Psoas muscle (tissue), 8 donors: ENCODE results near the gene PDP2. TPM values are rescaled to one million over a fixed set of nuclear protein-coding genes. Genes with fewer than 3 reads are reported as not detected.

Experiments used
- ATAC-seq, 4 donors: fragments of 200-7000 bp; cut with Tn5 transposase; one replicate each; pipeline ENCODE4 v1.9.1; 2020; ENCODE audit warnings: moderate library complexity in 3 of 4, mild to moderate bottlenecking in 2 of 4
- DNase-seq, 2 donors: peaks; one replicate each; pipeline ENCODE4 v3.0.0-alpha.2; 2020
- H3K27ac ChIP-seq: fragments of 200-600 bp; one replicate; pipeline ENCODE4 v1.8.0; 2022
- H3K27me3 ChIP-seq, 3 donors: fragments of 200-600 bp in 1 of 3; one replicate each; pipeline versions ENCODE4 v1.6.1 to v1.8.0; 2013 to 2022; ENCODE audit warnings: low read length in 2 of 3, mild to moderate bottlenecking in 2 of 3, moderate library complexity in 1 of 3; ENCODE audit not compliant: insufficient read depth in 3 of 3
- H3K36me3 ChIP-seq, 2 donors: fragments of 200-600 bp in 1 of 2; one replicate each; pipeline versions ENCODE4 v1.6.1 to v1.8.0; 2013 to 2022; ENCODE audit warnings: low read depth in 1 of 2, mild to moderate bottlenecking in 1 of 2, moderate library complexity in 1 of 2; ENCODE audit not compliant: insufficient read depth in 1 of 2
- H3K4me1 ChIP-seq: fragments of 200-600 bp; one replicate; pipeline ENCODE4 v1.8.0; 2022
- H3K4me3 ChIP-seq: fragments of 200-600 bp; one replicate; pipeline ENCODE4 v1.8.0; 2022; ENCODE audit warnings: mild to moderate bottlenecking
- H3K9me3 ChIP-seq: fragments of 200-600 bp; one replicate; pipeline ENCODE4 v1.8.0; 2022
- WGBS, 3 donors: extraction: QIAGEN DNeasy Blood & Tissue Kit; methylation state at CpG; one replicate each; pipeline versions ENCODE4 v1.1.6 to v1.1.7; 2013; 5-methylcytosine and 5-hydroxymethylcytosine counted together
- intact Hi-C, 2 donors: fragments of 100-400 bp; cut with DNase I; formaldehyde crosslinking; loops; one replicate each; pipeline versions ENCODE4 v1.11.0 to v1.14.2; 2022
- polyA plus RNA-seq, 3 donors: library from polyadenylated mRNA; stranded (reverse); fragments of 200-250 nt; gene quantifications; one replicate each; pipeline ENCODE4 v1.2.3, GENCODE V29; 2013
- total RNA-seq, 4 donors: library from RNA; stranded (reverse); fragmentation: NEBNext Ultra II Directional in 2 of 4; extraction: Animal tissue kit (Norgen Biotek cat#: 25700) in 2 of 4; gene quantifications; one replicate each; pipeline versions ENCODE4 v1.2.1 to v1.2.4, GENCODE V29; 2021 to 2023
- TF ChIP-seq, protein P1 (sequence below): fragments of 200-600 bp; IDR thresholded peaks from one replicate; pipeline ENCODE4 v1.8.0; 2022; ENCODE audit warnings: antibody characterized with exemption
- donor health status: healthy with polysubstance abuse.
- donor health status: DM: no; HTN: no; CAD: no; lungs with moderate emphysema.
- donor health status: Bipolar disorder and iron deficiency.
- donor health status: healthy.
- donor health status: DM: yes; HTN: yes; CAD: no.
- donor health status: DM: no; HTN: no; CAD: no.
- donor health status: DM: no; HTN: no; CAD: no.
- donor health status: DM: yes; HTN: yes; CAD: no.

Gene PDP2
- total and polyA plus RNA-seq, 7 donors: 1.0 to 5.2 (median 3.0) TPM

DNA sequence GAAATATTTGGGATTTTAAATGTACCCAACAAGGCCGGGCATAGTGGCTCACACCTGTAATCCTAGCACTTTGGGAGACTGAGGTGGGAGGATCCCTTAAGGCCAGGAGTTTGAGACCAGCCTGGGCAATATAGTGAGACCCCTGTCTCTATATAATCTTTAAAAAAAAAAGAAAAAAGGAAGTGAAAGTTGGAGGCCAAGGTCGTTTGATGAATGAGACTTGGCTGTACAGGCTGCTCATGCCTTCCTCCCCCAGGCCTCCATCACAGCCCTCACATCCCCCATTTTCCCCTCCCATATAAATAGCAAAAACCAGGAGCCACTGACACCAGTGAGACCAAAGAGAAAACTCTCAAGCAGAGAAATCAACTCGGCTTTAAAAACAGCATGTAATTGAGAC is 39.4 kb upstream of the PDP2 start:
- TF ChIP-seq, protein P1, sequence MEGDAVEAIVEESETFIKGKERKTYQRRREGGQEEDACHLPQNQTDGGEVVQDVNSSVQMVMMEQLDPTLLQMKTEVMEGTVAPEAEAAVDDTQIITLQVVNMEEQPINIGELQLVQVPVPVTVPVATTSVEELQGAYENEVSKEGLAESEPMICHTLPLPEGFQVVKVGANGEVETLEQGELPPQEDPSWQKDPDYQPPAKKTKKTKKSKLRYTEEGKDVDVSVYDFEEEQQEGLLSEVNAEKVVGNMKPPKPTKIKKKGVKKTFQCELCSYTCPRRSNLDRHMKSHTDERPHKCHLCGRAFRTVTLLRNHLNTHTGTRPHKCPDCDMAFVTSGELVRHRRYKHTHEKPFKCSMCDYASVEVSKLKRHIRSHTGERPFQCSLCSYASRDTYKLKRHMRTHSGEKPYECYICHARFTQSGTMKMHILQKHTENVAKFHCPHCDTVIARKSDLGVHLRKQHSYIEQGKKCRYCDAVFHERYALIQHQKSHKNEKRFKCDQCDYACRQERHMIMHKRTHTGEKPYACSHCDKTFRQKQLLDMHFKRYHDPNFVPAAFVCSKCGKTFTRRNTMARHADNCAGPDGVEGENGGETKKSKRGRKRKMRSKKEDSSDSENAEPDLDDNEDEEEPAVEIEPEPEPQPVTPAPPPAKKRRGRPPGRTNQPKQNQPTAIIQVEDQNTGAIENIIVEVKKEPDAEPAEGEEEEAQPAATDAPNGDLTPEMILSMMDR: no peak
- H3K36me3 ChIP-seq: no peaks in the 10 kb centered on the region
- peaks cover 0 to 24% (median 12%) of the 10 kb centered on the region in 3 donors for H3K27me3 ChIP-seq
- ATAC-seq: no peak
- intact Hi-C loops: no loop called here
- H3K9me3 ChIP-seq: peaks cover 4% of the 10 kb centered on the region
- DNase-seq: no peak
- 41 to 45% (median 44%) methylated on average over 3 of the region's 3 CpGs for WGBS, 3 donors
- H3K27ac ChIP-seq: no peak overlapping the region
- peaks cover 12% of the 10 kb centered on the region for H3K4me1 ChIP-seq
- no peak overlapping the region for H3K4me3 ChIP-seq

DNA sequence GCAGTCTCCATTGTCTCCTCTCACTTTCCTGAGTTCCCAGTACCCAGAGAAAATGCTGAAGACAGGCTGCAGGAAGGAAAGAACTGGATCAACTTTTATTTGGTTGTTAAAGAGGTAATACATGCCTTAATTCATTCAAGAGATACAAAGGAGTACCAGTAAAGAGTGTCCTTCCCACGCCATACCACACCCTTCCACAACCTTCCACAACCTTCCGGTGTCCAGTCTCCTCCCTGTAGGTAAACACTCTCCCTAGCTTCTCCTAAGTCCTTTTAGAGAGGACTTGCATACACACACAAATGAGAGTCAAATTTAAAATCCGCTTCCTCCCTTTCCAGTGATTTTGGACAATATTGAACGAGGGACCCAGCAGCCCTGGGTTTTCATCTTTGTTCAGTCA is 38.9 kb upstream of the PDP2 start:
- Histone ChIP-seq H3K27me3 (peaks cover 0 to 24% (median 12%) of the 10 kb centered on the region in 3 donors), H3K36me3 (no peaks in the 10 kb centered on the region), H3K27ac (no peak overlapping the region), H3K9me3 (peaks cover 4% of the 10 kb centered on the region), H3K4me3 (no peak overlapping the region), H3K4me1 (peaks cover 12% of the 10 kb centered on the region)
- no peak for DNase-seq
- ATAC-seq: no peak
- intact Hi-C loops: no loop called here
- TF ChIP-seq, protein P1: no peak
- WGBS, 3 donors: 86 to 90% (median 87%) methylated on average over 4 of the region's 4 CpGs

DNA sequence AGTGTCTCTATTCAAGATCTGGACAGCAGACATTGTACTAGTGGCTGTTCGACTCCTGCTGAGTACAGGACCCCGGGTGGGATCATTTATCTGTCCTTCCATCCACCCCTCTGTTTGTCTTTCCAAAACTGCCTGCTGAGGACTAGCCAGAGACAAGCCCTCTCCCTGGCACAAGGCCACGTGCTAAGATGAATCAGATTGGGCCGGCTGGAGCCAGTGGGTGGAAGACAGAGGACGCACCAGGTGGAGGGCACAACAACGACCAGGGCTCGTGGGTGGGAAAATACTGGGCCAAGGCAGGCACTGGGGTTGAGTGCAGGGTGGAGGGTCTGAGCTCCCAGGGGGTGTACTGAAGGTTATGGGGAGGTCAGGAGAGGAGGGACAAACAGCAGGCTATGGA is 37.5 kb upstream of the PDP2 start:
- H3K9me3 ChIP-seq: peaks cover 4% of the 10 kb centered on the region
- TF ChIP-seq, protein P1: no peak
- no peak for ATAC-seq
- H3K4me3 ChIP-seq: no peak overlapping the region
- peaks cover 0 to 24% (median 12%) of the 10 kb centered on the region in 3 donors for H3K27me3 ChIP-seq
- WGBS, 3 donors: 55 to 70% (median 61%) methylated on average over 7 of the region's 7 CpGs
- peaks cover 12% of the 10 kb centered on the region for H3K4me1 ChIP-seq
- H3K36me3 ChIP-seq: no peaks in the 10 kb centered on the region
- H3K27ac ChIP-seq: no peak overlapping the region
- intact Hi-C loops: no loop called here
- no peak for DNase-seq

DNA sequence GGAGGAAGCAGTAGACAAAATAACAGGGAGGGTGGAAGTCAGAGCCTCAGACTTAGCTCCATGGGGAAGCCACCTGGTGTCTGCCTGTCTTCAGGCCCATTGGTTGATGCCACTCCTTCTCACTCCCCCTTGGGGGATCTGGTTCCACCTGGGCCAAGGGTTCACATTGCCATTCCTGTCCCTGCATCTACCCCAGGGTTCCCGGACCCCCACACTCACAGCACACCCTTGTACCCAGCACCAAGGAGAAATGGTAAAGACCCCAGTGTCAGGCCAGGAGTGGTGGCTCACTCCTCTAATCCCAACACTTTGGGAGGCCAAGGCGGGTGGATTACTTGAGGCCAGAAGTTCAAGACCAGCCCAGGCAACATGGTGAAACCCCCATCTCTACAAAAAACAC is 37.1 kb upstream of the PDP2 start:
- ATAC-seq (no peak), DNase-seq (no peak)
- Histone ChIP-seq H3K4me3 (no peak overlapping the region), H3K27me3 (peaks cover 0 to 24% (median 12%) of the 10 kb centered on the region in 3 donors), H3K36me3 (no peaks in the 10 kb centered on the region), H3K9me3 (peaks cover 3% of the 10 kb centered on the region), H3K4me1 (peaks cover 12% of the 10 kb centered on the region), H3K27ac (no peak overlapping the region)
- 87 to 100% (median 99%) methylated on average over 2 of the region's 2 CpGs for WGBS, 3 donors
- intact Hi-C loops: no loop called here
- TF ChIP-seq, protein P1: no peak

DNA sequence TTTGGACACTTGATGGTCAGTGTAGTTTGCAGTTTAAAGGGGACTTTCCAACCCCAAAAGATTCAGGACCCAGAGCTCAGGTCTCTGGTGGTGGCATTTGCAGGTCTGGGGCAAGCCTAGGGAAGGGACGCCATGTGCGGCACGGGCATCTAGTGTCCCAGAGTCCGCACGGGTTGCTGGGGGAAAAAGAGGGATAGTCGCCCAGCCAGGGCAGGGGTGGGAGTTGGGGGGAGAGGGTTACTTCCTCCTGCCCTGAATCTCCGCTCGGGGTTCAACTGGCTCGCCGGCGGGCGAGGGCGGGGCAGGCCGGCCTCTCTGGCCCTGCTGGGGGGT is 36.3 kb upstream of the PDP2 start:
- intact Hi-C loops: no loop called here
- no peaks in the 10 kb centered on the region for H3K36me3 ChIP-seq
- 15 to 51% (median 15%) methylated on average over 5 to 14 of the region's 14 CpGs for WGBS, 3 donors
- peaks cover 0 to 24% (median 12%) of the 10 kb centered on the region in 3 donors for H3K27me3 ChIP-seq
- DNase-seq (no peak), ATAC-seq (peak in 2 of 4 donors; percentile 11 to 28)
- peak overlapping the region; percentile 67 for H3K4me3 ChIP-seq
- TF ChIP-seq, protein P1: no peak
- H3K4me1 ChIP-seq: peaks cover 12% of the 10 kb centered on the region
- H3K27ac ChIP-seq: no peak overlapping the region
- no peaks in the 10 kb centered on the region for H3K9me3 ChIP-seq
